ENCODE measurements around the gene NRP2.

The NRP2 gene

DNA sequence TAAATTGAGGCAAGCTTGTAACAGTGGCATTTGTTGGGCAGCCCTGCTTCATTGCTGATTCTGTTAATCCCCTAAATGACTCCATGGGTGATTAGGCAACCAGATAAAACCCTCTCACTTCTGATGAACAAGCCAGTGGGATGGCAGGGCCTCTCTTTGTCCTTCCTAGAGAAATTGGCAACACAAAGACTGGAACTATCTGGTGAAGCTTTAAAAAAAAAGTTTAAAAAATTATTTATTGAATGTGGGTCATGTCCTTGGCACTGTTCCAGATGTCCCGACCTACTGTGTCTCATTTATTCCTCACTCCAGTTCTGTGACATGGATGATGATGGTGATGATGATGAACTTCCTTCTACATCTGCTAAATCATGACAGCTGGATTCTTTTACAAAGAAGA, 30.8 kb downstream of the NRP2 start:
- DNase-seq: no peak

DNA sequence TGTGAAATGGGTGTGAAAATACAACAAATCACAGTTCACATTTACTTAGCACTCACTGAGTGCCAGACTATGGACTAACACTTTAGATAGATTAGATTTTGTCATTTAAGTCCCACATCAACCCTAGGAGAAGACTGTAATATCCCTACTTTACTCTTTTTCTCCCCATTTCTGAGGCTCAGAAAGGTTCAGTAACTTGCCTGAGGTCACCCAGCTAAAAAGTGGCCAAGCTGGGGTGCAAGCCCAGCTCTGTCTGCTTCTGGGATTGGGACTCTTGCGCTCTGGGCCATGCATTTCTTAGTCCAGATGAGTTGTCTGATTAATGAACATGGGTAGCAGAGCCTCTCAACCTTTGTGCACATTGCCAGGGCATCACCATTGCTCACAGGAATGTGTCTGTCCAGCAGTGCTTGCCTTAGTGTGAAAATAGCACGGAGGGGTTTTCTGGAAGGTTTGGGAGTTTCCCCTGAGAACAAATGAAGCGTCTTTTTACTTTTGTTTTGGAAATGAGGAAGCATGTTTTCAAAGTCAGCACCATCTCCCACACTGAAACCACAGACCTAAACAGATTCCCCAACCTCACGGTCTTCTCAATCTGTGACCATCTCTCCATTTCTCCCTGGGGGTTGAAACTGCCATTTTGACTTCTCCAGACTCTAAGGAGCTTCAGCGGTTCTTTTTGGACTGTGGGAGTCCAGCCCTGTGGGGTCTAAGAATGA, 31.9 kb downstream of the NRP2 start:
- DNase-seq: no peak

GRCh38 chr2:205714789-205715720, 32.8 kb downstream of the NRP2 start:
- no peak for DNase-seq

- DNase-seq: no peak
Observed at GRCh38 chr2:205715831-205716525, 33.7 kb downstream of the NRP2 start.

DNA sequence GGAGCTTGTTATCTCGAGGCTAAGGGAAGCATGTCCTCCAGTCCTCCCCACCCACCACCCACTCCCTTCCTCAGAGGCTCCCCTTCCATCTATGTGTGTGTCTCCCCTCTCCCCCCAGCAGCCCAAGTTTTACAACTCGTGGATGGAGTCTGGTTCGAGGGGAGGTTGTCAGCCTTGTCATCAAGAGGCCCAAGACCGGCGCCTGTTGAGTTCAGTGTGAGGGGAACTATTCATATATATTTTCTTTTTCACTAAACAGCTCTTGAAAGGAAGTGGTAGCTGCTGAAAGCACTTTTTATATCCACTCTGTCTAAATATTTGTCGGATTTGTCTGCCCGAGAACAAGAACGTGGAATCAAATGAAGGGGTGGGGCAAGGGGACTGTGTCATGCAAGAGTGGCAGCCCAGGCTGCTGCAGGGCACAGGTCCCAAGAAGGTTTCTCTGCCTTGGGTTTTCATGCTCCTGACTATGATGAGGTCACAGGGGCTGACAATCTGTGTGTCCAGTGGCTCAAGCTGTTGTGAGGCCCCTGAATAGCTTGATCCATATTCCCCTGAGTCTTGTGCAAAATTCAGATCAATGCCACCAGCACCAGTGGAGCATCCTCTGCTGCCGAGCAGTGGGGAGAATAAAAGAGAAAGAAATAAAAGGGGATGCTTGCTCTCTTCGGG, 35.0 kb downstream of the NRP2 start:
- DNase-seq: no peak

DNA sequence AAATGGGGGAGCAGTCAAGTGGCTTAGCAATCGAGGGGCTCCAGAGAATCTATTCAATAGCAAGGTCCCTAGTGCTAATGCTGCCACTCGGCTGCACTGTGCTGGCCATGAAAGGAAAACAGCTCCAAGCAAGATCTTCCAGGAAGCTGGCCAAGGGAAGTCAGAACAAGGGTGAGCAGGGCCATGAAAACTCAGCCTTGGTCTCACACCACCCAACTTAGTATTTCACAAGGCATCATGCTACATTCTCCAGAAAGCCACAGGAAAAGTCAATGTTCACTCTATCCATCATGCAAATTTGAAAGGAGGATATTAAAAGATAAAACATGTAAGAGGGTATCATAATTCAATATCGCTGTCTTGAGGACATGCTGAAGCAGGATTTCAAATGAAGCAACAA, 35.7 kb downstream of the NRP2 start:
- no peak for DNase-seq

DNA sequence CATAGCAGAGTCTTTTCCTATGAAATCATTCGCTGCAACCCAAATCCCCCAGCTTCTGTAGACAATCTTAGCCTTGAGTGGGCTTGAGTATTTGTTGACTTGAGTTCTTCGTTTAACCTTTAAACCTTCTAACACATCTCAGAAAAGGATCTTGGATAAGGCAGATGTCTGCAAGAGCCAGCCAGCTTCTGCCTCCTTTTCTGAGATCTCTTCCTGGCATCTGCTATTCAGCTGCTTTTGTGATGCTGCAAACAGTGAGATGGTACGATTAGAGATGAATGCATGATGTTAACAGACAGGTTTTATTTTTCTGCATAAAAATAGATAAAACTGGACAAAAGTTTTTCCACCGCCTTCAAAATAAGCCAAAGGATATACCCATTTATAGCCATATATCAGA, 37.5 kb downstream of the NRP2 start:
- no peak for DNase-seq

DNA sequence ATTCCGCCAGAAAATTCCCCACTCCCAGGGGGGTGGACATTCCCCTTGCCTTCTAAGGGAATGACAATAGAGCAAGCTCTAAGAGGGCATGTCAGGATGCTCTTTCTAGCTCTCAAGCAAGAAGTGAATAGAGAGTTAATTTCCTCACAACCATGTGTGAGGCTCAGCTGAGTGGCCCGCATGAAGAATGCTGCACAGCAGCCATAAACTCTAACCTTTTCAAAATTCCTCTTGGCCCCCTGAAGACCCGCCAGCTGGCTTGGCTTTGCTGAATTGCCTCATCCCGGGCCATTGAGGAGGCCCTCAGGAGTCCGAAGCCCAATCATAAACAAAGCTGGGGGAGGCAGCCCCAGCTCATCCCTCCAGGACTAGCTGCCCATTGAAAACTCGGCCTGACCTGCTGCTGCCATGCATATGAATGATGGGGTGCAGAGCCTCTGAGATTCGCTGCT, 38.2 kb downstream of the NRP2 start:
- DNase-seq: no peak

GRCh38 chr2:205721057-205721449, 38.8 kb downstream of the NRP2 start:
- DNase-seq: no peak

DNA sequence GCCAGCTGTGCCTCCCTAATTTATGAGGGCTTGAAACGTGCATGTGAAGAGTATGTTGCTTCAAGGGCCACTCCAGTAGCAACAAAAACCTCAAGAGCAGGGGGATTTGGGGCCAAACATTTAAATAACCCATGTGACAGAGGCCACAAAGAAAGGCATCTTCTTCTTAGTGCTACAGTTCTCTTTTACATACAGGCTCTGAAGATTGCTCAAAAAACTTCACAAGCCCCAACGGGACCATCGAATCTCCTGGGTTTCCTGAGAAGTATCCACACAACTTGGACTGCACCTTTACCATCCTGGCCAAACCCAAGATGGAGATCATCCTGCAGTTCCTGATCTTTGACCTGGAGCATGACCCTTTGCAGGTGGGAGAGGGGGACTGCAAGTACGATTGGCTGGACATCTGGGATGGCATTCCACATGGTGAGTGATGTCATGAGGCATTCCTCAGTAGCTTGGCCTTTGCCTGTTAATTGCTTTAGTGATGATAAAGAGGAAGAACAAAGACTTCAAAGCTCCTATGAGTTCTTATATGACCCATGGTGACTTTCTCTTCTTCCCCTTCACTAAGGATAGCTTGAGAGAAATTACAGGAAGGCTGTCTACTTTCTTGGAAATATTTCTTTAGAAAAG, 40.1 kb downstream of the NRP2 start:
- DNase-seq: no peak

- no peak for DNase-seq
Observed at GRCh38 chr2:205723179-205723578, 40.9 kb downstream of the NRP2 start.

GRCh38 chr2:205725059-205725458, 42.8 kb downstream of the NRP2 start:
- DNase-seq: no peak

DNA sequence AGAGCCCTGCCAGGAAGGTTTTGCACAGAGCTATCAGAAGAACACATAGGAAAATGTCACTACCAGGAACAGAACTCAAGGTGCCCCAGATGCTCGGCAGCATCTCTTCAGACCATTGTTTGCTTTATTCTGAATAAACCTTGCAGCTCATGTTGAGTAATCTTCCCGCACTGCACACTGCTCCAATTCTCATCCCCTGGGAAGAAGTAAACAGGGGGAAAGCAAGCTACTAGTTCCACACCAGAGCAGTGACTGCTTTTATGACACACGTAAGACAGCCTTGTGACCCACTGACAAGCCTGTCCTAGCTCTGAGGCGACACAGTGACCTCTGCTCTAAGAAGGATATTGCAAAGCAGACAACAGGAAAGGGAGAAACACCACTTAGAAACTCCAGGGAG, 44.2 kb downstream of the NRP2 start:
- no peak for DNase-seq

GRCh38 chr2:205727174-205727573, 44.9 kb downstream of the NRP2 start:
- no peak for DNase-seq

GRCh38 chr2:205728366-205728765, 46.1 kb downstream of the NRP2 start:
- DNase-seq: no peak

- no peak for DNase-seq
Observed at GRCh38 chr2:205730191-205730590, 47.9 kb downstream of the NRP2 start.

DNA sequence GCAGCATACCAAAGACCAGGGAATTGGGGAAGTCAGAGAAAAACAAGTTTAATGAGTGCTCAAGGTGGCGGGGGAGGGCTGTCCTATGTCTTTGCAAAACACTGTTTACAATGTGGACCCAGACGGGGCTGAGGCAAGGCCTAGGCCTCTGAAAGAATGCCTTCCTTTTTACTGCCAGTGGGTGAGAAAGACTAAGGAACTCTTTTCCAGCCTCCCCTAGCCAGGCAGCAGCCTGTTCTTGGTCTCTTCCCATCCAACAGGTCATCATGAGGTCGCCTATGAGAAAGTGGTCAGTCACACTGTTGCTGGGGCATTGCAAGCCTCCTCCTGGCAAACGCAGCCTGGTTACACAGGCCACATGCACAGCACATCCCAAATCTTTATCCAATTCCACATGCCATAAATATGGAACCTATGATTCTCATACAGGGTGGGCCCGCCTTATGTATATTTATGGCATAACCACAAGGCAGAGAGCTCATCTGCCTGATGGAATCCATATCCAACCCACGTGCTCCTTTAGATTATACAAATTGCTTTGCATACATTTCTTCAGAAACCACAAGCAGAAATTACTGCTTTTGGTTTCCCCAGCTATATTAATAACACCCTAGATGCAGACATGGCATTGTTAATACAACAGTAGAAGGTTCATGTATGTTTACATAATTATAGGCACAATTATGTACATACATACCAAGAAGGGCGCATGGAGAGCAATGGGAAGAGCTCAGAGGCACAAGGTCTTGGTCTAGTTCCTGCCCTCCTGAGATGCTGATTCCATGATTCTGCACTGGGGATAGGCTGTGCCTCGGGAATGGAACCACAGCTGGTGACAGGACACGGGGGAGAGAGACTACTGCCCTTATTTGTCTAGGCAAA, 48.6 kb downstream of the NRP2 start:
- no peak for DNase-seq

GRCh38 chr2:205731583-205731981, 49.3 kb downstream of the NRP2 start:
- no peak for DNase-seq

GRCh38 chr2:205732314-205732713, 50.0 kb downstream of the NRP2 start:
- DNase-seq: no peak

- no peak for DNase-seq
Observed at GRCh38 chr2:205733082-205733481, 50.8 kb downstream of the NRP2 start.

GRCh38 chr2:205733648-205734047, 51.3 kb downstream of the NRP2 start:
- no peak for DNase-seq
